HG03196 (cell line): ENCODE results near the gene DIP2C.

Experiments used
- ATAC-seq: cut with Tn5 transposase; IDR thresholded peaks from one replicate; pipeline ENCODE4 v1.9.1; 2021; ENCODE audit not compliant: unreplicated experiment

DIP2C gene

DNA sequence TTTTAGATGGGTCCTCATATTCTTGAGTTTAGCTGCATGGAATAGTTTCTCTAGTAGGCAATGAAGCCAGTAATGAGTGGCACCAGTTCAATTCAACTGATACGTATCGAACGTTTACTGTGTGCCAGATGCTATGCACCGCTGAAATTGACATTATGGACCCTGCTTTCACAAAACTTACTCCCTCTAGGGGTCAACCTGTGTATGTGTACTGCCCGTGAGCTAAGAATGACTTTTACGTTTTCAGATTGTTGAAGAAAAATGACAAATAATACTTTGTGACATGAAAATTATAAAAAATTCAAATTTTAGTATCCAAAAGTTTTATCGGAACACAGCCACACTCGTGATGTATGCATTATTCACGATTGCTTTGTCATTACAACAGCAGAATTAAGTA, 458.7 kb downstream of the DIP2C start:
- no peak for ATAC-seq

DNA sequence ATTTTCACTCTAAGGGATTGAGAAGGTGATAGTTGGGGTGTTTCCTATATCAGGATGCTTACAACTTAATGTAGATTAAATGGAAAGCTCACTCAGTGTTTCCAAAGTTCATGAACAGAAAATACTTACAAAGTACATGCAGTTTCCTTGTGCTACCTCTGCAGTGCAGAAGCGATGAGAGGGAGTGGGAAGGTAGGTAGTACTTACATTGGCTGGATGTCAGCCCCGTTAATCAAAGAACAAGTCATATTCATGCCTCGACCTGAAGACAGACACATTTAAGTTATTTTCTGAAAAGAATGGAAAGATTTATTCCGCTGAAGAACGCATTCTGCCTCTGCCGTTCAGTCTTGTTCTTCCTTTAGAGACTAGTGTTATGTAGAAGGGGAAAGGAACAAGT, 461.1 kb downstream of the DIP2C start:
- ATAC-seq, result no peak

DNA sequence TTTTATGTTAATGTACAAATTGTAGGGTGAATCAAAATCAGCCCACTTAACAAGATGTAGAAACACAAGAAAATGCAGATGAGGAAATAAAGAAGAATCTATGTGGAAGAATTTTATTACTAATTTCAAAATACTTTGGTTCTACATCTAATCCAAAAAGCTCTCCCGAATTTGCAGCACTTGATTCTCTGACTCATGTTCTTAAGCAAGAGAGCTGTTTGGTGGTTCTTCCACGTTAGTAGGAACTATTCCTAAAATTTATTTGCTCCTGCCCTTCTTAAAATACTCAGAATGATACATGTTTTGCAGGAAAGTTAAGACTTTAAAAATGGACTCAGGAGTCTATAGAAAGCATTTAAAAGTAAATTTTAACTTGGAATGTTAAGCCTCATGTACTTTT, 462.5 kb downstream of the DIP2C start:
- ATAC-seq, result no peak

DNA sequence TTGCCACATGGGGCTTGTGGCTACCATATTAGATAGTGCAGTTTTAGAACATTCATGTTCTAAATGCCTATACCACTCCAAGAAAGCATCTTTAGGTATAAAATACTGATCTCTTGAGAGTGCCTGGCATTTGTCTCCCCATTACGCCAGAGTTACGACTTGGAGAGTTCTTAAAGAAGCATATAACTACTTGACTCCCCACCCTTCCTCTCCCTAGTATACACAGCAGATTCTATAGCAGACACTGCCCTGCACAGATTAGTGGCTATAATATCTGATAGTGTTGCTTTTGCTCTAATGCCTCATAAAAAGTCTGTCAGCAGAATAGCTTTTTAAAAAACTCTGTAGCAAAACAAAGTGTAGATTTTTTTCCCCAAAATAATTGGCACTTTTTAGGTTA, 463.4 kb downstream of the DIP2C start:
- no peak for ATAC-seq

DNA sequence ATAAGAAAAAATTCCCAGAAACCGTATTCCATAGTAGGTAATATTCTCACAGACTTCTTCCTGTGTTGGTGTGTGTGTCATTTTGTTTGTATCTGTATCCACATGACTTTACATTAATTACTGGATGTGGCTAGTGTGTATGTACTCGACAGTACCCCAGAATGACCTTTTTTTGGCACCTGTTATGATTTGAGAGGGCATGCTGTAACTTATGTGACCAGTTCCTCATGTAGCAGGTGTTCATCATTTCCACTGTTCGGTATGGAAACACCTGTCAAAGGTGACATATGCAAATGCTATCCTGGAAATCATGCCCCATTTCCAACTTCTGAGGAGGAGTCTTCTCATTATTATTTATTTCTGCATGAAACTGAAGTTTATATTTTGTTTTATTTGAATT, 464.9 kb downstream of the DIP2C start:
- no peak for ATAC-seq
